HCT116 (cell line): ENCODE measurements around the gene MAP9. TPM values are rescaled to one million over a fixed set of nuclear protein-coding genes. Genes with fewer than 3 reads are reported as not detected.

Source experiments
- ATAC-seq: fragments of 200-7000 bp; cut with Tn5 transposase; 2 replicates; pipeline ENCODE4 v1.9.1; 2020; ENCODE audit warnings: mild to moderate bottlenecking, moderate library complexity
- BruUV-seq: library from RNA; stranded (reverse); fragments of 400-500 nt; replicated peaks from 2 replicates; lab custom pipeline; 2021; lab: Mats Ljungman, UMichigan
- CTCF ChIA-PET: fragments of 300-600 bp; sonication (Branson Sonifier 250); formaldehyde crosslinking; loops from one replicate; lab custom pipeline; 2021; ENCODE audit warnings: antibody characterized with exemption; lab: Charles Lee
- POLR2A ChIA-PET: fragments of 300-600, 350-600 bp; sonication (Branson Sonifier 250); formaldehyde crosslinking; loops from one replicate; lab custom pipeline; 2021; ENCODE audit warnings: antibody characterized with exemption; lab: Charles Lee
- RAD21 ChIA-PET, 2 experiments: fragments of 300-600 bp; sonication (Branson Sonifier 250); formaldehyde crosslinking; loops; one replicate each; lab custom pipeline; 2023; ENCODE audit warnings: low total read pairs in 2 of 2; ENCODE audit not compliant: uncharacterized antibody in 2 of 2, unreplicated experiment in 2 of 2, low non-redundant PET in 1 of 2; lab: Charles Lee
- DNase-seq: peaks from one replicate; pipeline ENCODE4 v3.0.0-alpha.2; 2010; ENCODE audit warnings: low read depth, low spot score
- H2AFZ ChIP-seq: fragments of 200-600 bp; shearing (Covaris generic), sonication (generic); 2 replicates; pipeline ENCODE4 v1.6.1; 2017; ENCODE audit warnings: low read depth, mixed run types, mixed read lengths, antibody characterized with exemption, low read length; ENCODE audit not compliant: poor library complexity, severe bottlenecking
- H3K27ac ChIP-seq: 2 replicates; pipeline ENCODE4 v1.5.1; 2012; ENCODE audit warnings: low read depth, low read length
- H3K27me3 ChIP-seq: fragments of 200-600 bp; sonication (generic); 2 replicates; pipeline ENCODE4 v1.6.1; 2016; ENCODE audit warnings: mixed run types, low read length, mixed read lengths; ENCODE audit not compliant: insufficient read depth
- H3K36me3 ChIP-seq, 2 experiments: fragments of 200-500 bp in 1 of 2; fragments of 200-600 bp in 1 of 2; sonication (Bioruptor generic) in 1 of 2; sonication (generic) in 1 of 2; 2 replicates each; pipeline versions ENCODE4 v1.5.1 to v1.6.1; 2014 to 2016; ENCODE audit warnings: low read length in 2 of 2, inconsistent platforms in 1 of 2, mixed read lengths in 1 of 2, mixed run types in 1 of 2; ENCODE audit not compliant: insufficient read depth in 2 of 2, control insufficient read depth in 1 of 2
- H3K4me1 ChIP-seq, 2 experiments: fragments of 200-600 bp in 1 of 2; sonication (generic) in 1 of 2; 2 replicates each; pipeline versions ENCODE4 v1.5.1 to v1.6.1; 2012 to 2017; ENCODE audit warnings: low read length in 2 of 2, inconsistent platforms in 1 of 2, mild to moderate bottlenecking in 1 of 2, mixed read lengths in 1 of 2, mixed run types in 1 of 2, moderate library complexity in 1 of 2; ENCODE audit not compliant: insufficient read depth in 2 of 2, control insufficient read depth in 1 of 2
- H3K4me2 ChIP-seq: fragments of 200-600 bp; sonication (generic); 2 replicates; pipeline ENCODE4 v1.6.1; 2017; ENCODE audit warnings: mixed run types, low read length, mixed read lengths
- H3K4me3 ChIP-seq, 2 experiments: fragments of 200-600 bp in 1 of 2; sonication (generic) in 1 of 2; replicated peaks in 1 of 2; 2 replicates each; pipeline ENCODE4 v1.5.1; 2011 to 2016; ENCODE audit warnings: low read length in 2 of 2, control low read depth in 1 of 2, low read depth in 1 of 2, mild to moderate bottlenecking in 1 of 2, mixed read lengths in 1 of 2, mixed run types in 1 of 2
- H3K79me2 ChIP-seq: fragments of 200-600 bp; sonication (generic); 2 replicates; pipeline ENCODE4 v1.6.1; 2017; ENCODE audit warnings: mild to moderate bottlenecking, mixed run types, low read length, moderate library complexity, mixed read lengths; ENCODE audit not compliant: insufficient read depth
- H3K9ac ChIP-seq: fragments of 200-600 bp; sonication (generic); 2 replicates; pipeline ENCODE4 v1.6.1; 2016; ENCODE audit warnings: low read length, mixed read lengths
- H3K9me2 ChIP-seq: fragments of 200-600 bp; sonication (generic), shearing (Covaris generic); 2 replicates; pipeline ENCODE4 v1.6.1; 2017; ENCODE audit warnings: mixed run types, mild to moderate bottlenecking, moderate library complexity; ENCODE audit not compliant: insufficient read depth
- H3K9me3 ChIP-seq, 2 experiments: fragments of 200-500 bp in 1 of 2; fragments of 200-600 bp in 1 of 2; sonication (Bioruptor generic) in 1 of 2; sonication (generic) in 1 of 2; 2 replicates each; pipeline ENCODE4 v1.6.1; 2014 to 2017; ENCODE audit warnings: low read length in 2 of 2, mixed read lengths in 2 of 2, inconsistent platforms in 1 of 2, low read depth in 1 of 2, mild to moderate bottlenecking in 1 of 2, mixed run types in 1 of 2, moderate library complexity in 1 of 2; ENCODE audit not compliant: control insufficient read depth in 1 of 2, insufficient read depth in 1 of 2
- H4K20me1 ChIP-seq: fragments of 200-600 bp; sonication (generic), shearing (Covaris generic); 2 replicates; pipeline ENCODE4 v1.6.1; 2017; ENCODE audit warnings: mixed run types, mild to moderate bottlenecking, moderate library complexity; ENCODE audit not compliant: insufficient read depth
- CEBPB ChIP-seq: IDR thresholded peaks from 2 replicates; pipeline ENCODE4 v1.6.1; 2012; ENCODE audit warnings: low read depth
- CTCF ChIP-seq, 3 experiments: fragments of 200-600 bp in 1 of 3; sonication (generic) in 1 of 3; IDR thresholded peaks in 2 of 3; conservative IDR thresholded peaks in 1 of 3; 2 replicates each; pipeline ENCODE4 v1.5.1; 2012 to 2017; ENCODE audit warnings: low read depth in 2 of 3, low read length in 2 of 3, antibody characterized with exemption in 1 of 3, borderline replicate concordance in 1 of 3, control low read depth in 1 of 3, mild to moderate bottlenecking in 1 of 3, mixed read lengths in 1 of 3, mixed run types in 1 of 3, moderate library complexity in 1 of 3; ENCODE audit not compliant: insufficient read depth in 1 of 3
- EZH2 ChIP-seq: fragments of 200-600 bp; sonication (generic); IDR thresholded peaks from 2 replicates; pipeline ENCODE4 v1.6.1; 2017; ENCODE audit warnings: antibody characterized with exemption, mixed run types
- EZH2phosphoT487 ChIP-seq: fragments of 200-600 bp; IDR thresholded peaks from 2 replicates; pipeline ENCODE4 v1.6.1; 2018; ENCODE audit warnings: antibody characterized with exemption, borderline replicate concordance
- FOSL1 ChIP-seq: IDR thresholded peaks from 2 replicates; pipeline ENCODE4 v1.6.1; 2012; ENCODE audit warnings: low read depth
- JUND ChIP-seq: IDR thresholded peaks from 2 replicates; pipeline ENCODE4 v1.6.1; 2012
- MAX ChIP-seq: IDR thresholded peaks from 2 replicates; pipeline ENCODE4 v1.6.1; 2012
- POLR2AphosphoS5 ChIP-seq: IDR thresholded peaks from 2 replicates; pipeline ENCODE4 v1.6.1; 2011; ENCODE audit warnings: mild to moderate bottlenecking, low read depth, low read length, moderate library complexity
- SIN3A ChIP-seq: IDR thresholded peaks from 2 replicates; pipeline ENCODE4 v1.6.1; 2012; ENCODE audit warnings: low read depth
- SP1 ChIP-seq: IDR thresholded peaks from 2 replicates; pipeline ENCODE4 v1.6.1; 2012; ENCODE audit warnings: low read depth
- SRF ChIP-seq: IDR thresholded peaks from 2 replicates; pipeline ENCODE4 v1.6.1; 2012; ENCODE audit warnings: low read depth
- YY1 ChIP-seq: IDR thresholded peaks from 2 replicates; pipeline ENCODE4 v1.6.1; 2011; ENCODE audit warnings: low read length, low read depth, moderate library complexity, mild to moderate bottlenecking; ENCODE audit not compliant: insufficient replicate concordance; ENCODE audit errors: extremely low read depth
- ZBTB33 ChIP-seq: IDR thresholded peaks from 2 replicates; pipeline ENCODE4 v1.6.1; 2011; ENCODE audit warnings: mild to moderate bottlenecking, low read length, moderate library complexity; ENCODE audit not compliant: insufficient replicate concordance; ENCODE audit errors: extremely low read depth
- intact Hi-C: fragments of 100-400 bp; cut with micrococcal nuclease; formaldehyde crosslinking; loops from 2 replicates; pipeline ENCODE4 v1.10.0; 2022
- total RNA-seq: library from RNA; stranded (reverse); gene quantifications from one replicate; pipeline ENCODE4 v1.2.1, GENCODE V29; 2021; ENCODE audit not compliant: unreplicated experiment

MAP9 gene
- total RNA-seq, 1 experiment from 2014 or later, result 0.32 TPM

- BruUV-seq, result no TSS peak
These were observed 34.8 kb upstream of the MAP9 start for GRCh38 chr4:155411546-155411945.

GRCh38 chr4:155408796-155409195 is 32.0 kb upstream of the MAP9 start:
- H4K20me1 ChIP-seq, result no peaks in the 10 kb centered on the region
- H3K4me2 ChIP-seq, result no peak overlapping the region
- H3K9me3 ChIP-seq, result no peaks in the 10 kb centered on the region
- no peak overlapping the region for H3K4me3 ChIP-seq
- intact Hi-C loops, result no loop called here
- no TSS peak for BruUV-seq
- H3K79me2 ChIP-seq, result no peaks in the 10 kb centered on the region
- no peak overlapping the region for H3K27ac ChIP-seq
- DNase-seq (no peak), ATAC-seq (no peak)
- ChIA-PET RAD21 (no interaction called here), POLR2A (no interaction called here), CTCF (no interaction called here)
- TF ChIP-seq POLR2AphosphoS5 (no peak), ZBTB33 (no peak), JUND (no peak), CTCF (IDR thresholded peaks at IDR 0.05 in 2 of 3, conservative IDR thresholded peaks at IDR 0.05 in 1 of 3; ENCODE audit: borderline replicate concordance in 1 of 3, insufficient read depth in 1 of 3, low read depth in 2 of 3, low read length in 2 of 3) (no peak), SIN3A (no peak), YY1 (no peak), SP1 (no peak), CEBPB (no peak), EZH2 (no peak), MAX (no peak), FOSL1 (no peak), SRF (no peak)
- H3K4me1 ChIP-seq, result no peaks in the 10 kb centered on the region
- H3K9me2 ChIP-seq, result no peaks in the 10 kb centered on the region
- H3K27me3 ChIP-seq, result no peaks in the 10 kb centered on the region
- H3K36me3 ChIP-seq, result no peaks in the 10 kb centered on the region
- no peak overlapping the region for H3K9ac ChIP-seq
- no peak overlapping the region for H2AFZ ChIP-seq

More at GRCh38 chr4:155411546-155411945, 34.8 kb upstream of the MAP9 start:
- POLR2A ChIA-PET, result no interaction called here
- Histone ChIP-seq H3K4me3 (no peak overlapping the region), H4K20me1 (no peaks in the 10 kb centered on the region), H3K9ac (no peak overlapping the region), H3K9me2 (no peaks in the 10 kb centered on the region), H3K27me3 (no peaks in the 10 kb centered on the region), H3K4me2 (no peak overlapping the region), H2AFZ (no peak overlapping the region), H3K79me2 (no peaks in the 10 kb centered on the region), H3K36me3 (no peaks in the 10 kb centered on the region), H3K4me1 (no peaks in the 10 kb centered on the region), H3K9me3 (no peaks in the 10 kb centered on the region), H3K27ac (no peak overlapping the region)
- RAD21 ChIA-PET, result no interaction called here
- ATAC-seq, result no peak
- no peak for TF ChIP-seq EZH2phosphoT487
- DNase-seq, result no peak
- intact Hi-C loops, result no loop called here
- CTCF ChIA-PET, result no interaction called here
